HG03521 (cell line): ENCODE measurements around the gene IQCB1.
A peak's percentile ranks its signal among the peaks of the same experiment; 100 is the strongest.
"Not testable (repeated sequence)": the region's sequence is repeated elsewhere in the genome, so short reads cannot be mapped to it uniquely, and the experiment has no call there.

Experiments
- ATAC-seq: cut with Tn5 transposase; IDR thresholded peaks from one replicate; pipeline ENCODE4 v1.9.1; 2021; ENCODE audit warnings: mild to moderate bottlenecking, moderate library complexity; ENCODE audit not compliant: unreplicated experiment

The IQCB1 gene

GRCh38 chr3:121748680-121749275 lies 86.1 kb downstream of the IQCB1 start:
- ATAC-seq: no peak

GRCh38 chr3:121747976-121748375 lies 86.9 kb downstream of the IQCB1 start:
- ATAC-seq: no peak

GRCh38 chr3:121743106-121743505 lies 91.8 kb downstream of the IQCB1 start:
- ATAC-seq: not testable (repeated sequence)

GRCh38 chr3:121740896-121741295 lies 94.0 kb downstream of the IQCB1 start:
- no peak for ATAC-seq

GRCh38 chr3:121739902-121740301 lies 95.0 kb downstream of the IQCB1 start:
- no peak for ATAC-seq

GRCh38 chr3:121737644-121738043 lies 97.2 kb downstream of the IQCB1 start:
- ATAC-seq: no peak

GRCh38 chr3:121736112-121736511 lies 98.7 kb downstream of the IQCB1 start:
- no peak for ATAC-seq

- peak; percentile 97 for ATAC-seq
Observed at GRCh38 chr3:121735047-121735696, 99.7 kb downstream of the IQCB1 start.

- ATAC-seq: no peak
Observed at GRCh38 chr3:121730940-121731687, 103.7 kb downstream of the IQCB1 start.

GRCh38 chr3:121724130-121724529 lies 110.7 kb downstream of the IQCB1 start:
- peak; percentile 76 for ATAC-seq

- ATAC-seq: no peak
Observed at GRCh38 chr3:121723485-121723884, 111.4 kb downstream of the IQCB1 start.

- no peak for ATAC-seq
Observed at GRCh38 chr3:121722411-121722810, 112.4 kb downstream of the IQCB1 start.

GRCh38 chr3:121720163-121720562 lies 114.7 kb downstream of the IQCB1 start:
- ATAC-seq: no peak
